ENCODE data around the gene MTM1.

MTM1 gene

GRCh38 chrX:150715184-150715583 lies 146.8 kb downstream of the MTM1 start:
- no peak for DNase-seq (ENCODE audit: low read depth)

GRCh38 chrX:150719621-150720020 lies 151.2 kb downstream of the MTM1 start:
- no peak for DNase-seq (ENCODE audit: low read depth)

All from fibroblast of the conjunctiva (primary cell).